SK-N-SH (cell line): ENCODE results near the gene COL5A2. TPM values are rescaled to one million over a fixed set of nuclear protein-coding genes. Genes with fewer than 3 reads are reported as not detected.

ENCODE experiments used
- CTCF ChIA-PET: fragments of 300-600, 350-600 bp; formaldehyde crosslinking; extraction: SDS; loops from one replicate; lab custom pipeline; 2021; lab: Yijun Ruan, JAX
- POLR2A ChIA-PET: fragments of 350-600 bp; sonication (Branson Sonifier 250); formaldehyde crosslinking; extraction: SDS; loops from one replicate; lab custom pipeline; 2020; ENCODE audit warnings: antibody characterized with exemption, inconsistent platforms; lab: Yijun Ruan, JAX
- DNase-seq: peaks from one replicate; pipeline ENCODE4 v3.0.0; 2012
- H2AFZ ChIP-seq: fragments of 200-600 bp; sonication (generic); 2 replicates; pipeline ENCODE4 v1.8.1; 2016; ENCODE audit warnings: antibody characterized with exemption, mild to moderate bottlenecking, low read depth
- H3F3A ChIP-seq: fragments of 200-600 bp; sonication (generic); replicated peaks from 2 replicates; pipeline ENCODE3; 2016; ENCODE audit warnings: antibody characterized with exemption, mild to moderate bottlenecking; ENCODE audit not compliant: insufficient read depth
- H3K27ac ChIP-seq, 2 experiments: fragments of 200-500 bp in 1 of 2; fragments of 200-600 bp in 1 of 2; sonication (Bioruptor generic) in 1 of 2; sonication (generic), shearing (Covaris generic) in 1 of 2; 2 replicates each; pipeline versions ENCODE4 v1.5.1 to v1.6.1; 2014 to 2016; ENCODE audit warnings: low read depth in 2 of 2, inconsistent platforms in 1 of 2, low read length in 1 of 2, mild to moderate bottlenecking in 1 of 2, mixed read lengths in 1 of 2
- H3K27me3 ChIP-seq: fragments of 200-600 bp; sonication (generic), shearing (Covaris generic); 2 replicates; pipeline ENCODE4 v1.6.1; 2016; ENCODE audit warnings: mixed run types; ENCODE audit not compliant: insufficient read depth
- H3K36me3 ChIP-seq, 2 experiments: fragments of 200-500 bp in 1 of 2; fragments of 200-600 bp in 1 of 2; sonication (Bioruptor generic) in 1 of 2; sonication (generic) in 1 of 2; replicated peaks in 1 of 2; 2 replicates each; pipeline versions ENCODE3 to v1.5.1; 2014 to 2016; ENCODE audit warnings: low read length in 1 of 2, mild to moderate bottlenecking in 1 of 2; ENCODE audit not compliant: insufficient read depth in 2 of 2, control insufficient read depth in 1 of 2
- H3K4me1 ChIP-seq, 2 experiments: fragments of 200-500 bp in 1 of 2; fragments of 200-600 bp in 1 of 2; sonication (Bioruptor generic) in 1 of 2; sonication (generic), shearing (Covaris generic) in 1 of 2; 2 replicates each; pipeline versions ENCODE4 v1.5.1 to v1.6.1; 2014 to 2016; ENCODE audit warnings: low read depth in 1 of 2, low read length in 1 of 2, mixed run types in 1 of 2; ENCODE audit not compliant: insufficient read depth in 2 of 2, control insufficient read depth in 1 of 2
- H3K4me2 ChIP-seq: fragments of 200-600 bp; sonication (generic), shearing (Covaris generic); 2 replicates; pipeline ENCODE4 v1.6.1; 2017; ENCODE audit warnings: mixed run types
- H3K4me3 ChIP-seq, 2 experiments: fragments of 200-500 bp in 1 of 2; fragments of 200-600 bp in 1 of 2; sonication (Bioruptor generic) in 1 of 2; sonication (generic), shearing (Covaris generic) in 1 of 2; 2 replicates each; pipeline versions ENCODE4 v1.5.1 to v1.8.1; 2014 to 2016; ENCODE audit warnings: low read depth in 2 of 2, inconsistent platforms in 1 of 2, low read length in 1 of 2, mild to moderate bottlenecking in 1 of 2, mixed read lengths in 1 of 2, moderate library complexity in 1 of 2
- H3K79me2 ChIP-seq: fragments of 200-600 bp; sonication (generic); 2 replicates; pipeline ENCODE4 v1.8.1; 2017; ENCODE audit warnings: mild to moderate bottlenecking; ENCODE audit not compliant: insufficient read depth
- H3K9ac ChIP-seq: fragments of 200-600 bp; sonication (generic); 2 replicates; pipeline ENCODE4 v1.6.1; 2017; ENCODE audit warnings: mixed run types
- H3K9me2 ChIP-seq: fragments of 200-600 bp; sonication (generic); 2 replicates; pipeline ENCODE4 v1.6.1; 2017; ENCODE audit warnings: mixed run types
- H3K9me3 ChIP-seq: fragments of 200-600 bp; sonication (generic); 2 replicates; pipeline ENCODE4 v1.6.1; 2017; ENCODE audit warnings: mixed run types, mild to moderate bottlenecking, moderate library complexity
- H4K20me1 ChIP-seq: fragments of 200-600 bp; sonication (generic); 2 replicates; pipeline ENCODE4 v1.6.1; 2017; ENCODE audit warnings: mild to moderate bottlenecking, mixed run types; ENCODE audit not compliant: insufficient read depth
- CHD2 ChIP-seq: fragments of 150-350 bp; IDR thresholded peaks from 2 replicates; pipeline ENCODE4 v1.6.1; 2018; ENCODE audit warnings: low read length; ENCODE audit not compliant: partially characterized antibody
- ELF1 ChIP-seq: IDR thresholded peaks from 2 replicates; pipeline ENCODE4 v1.4.0; 2012
- EP300 ChIP-seq, 2 experiments: IDR thresholded peaks; 2 replicates each; pipeline versions ENCODE4 v1.4.0 to v1.6.1; 2012; ENCODE audit warnings: borderline replicate concordance in 1 of 2, low read depth in 1 of 2, low read length in 1 of 2
- EZH2phosphoT487 ChIP-seq: fragments of 200-600 bp; sonication (generic); IDR thresholded peaks from 2 replicates; pipeline ENCODE4 v1.6.1; 2017; ENCODE audit warnings: low read depth, mixed run types, mild to moderate bottlenecking, antibody characterized with exemption, moderate library complexity, borderline replicate concordance
- FOSL2 ChIP-seq: IDR thresholded peaks from 2 replicates; pipeline ENCODE4 v1.4.0; 2012; ENCODE audit warnings: low read depth, mild to moderate bottlenecking, moderate library complexity, borderline replicate concordance
- FOXJ3 ChIP-seq: sonication (generic); formaldehyde crosslinking; IDR thresholded peaks from 2 replicates; pipeline ENCODE4 v1.5.1; 2020; ENCODE audit warnings: mild to moderate bottlenecking, missing genetic modification reagents
- FOXM1 ChIP-seq: IDR thresholded peaks from 2 replicates; pipeline ENCODE4 v1.4.0; 2012; ENCODE audit warnings: low read depth, mild to moderate bottlenecking
- GABPA ChIP-seq: IDR thresholded peaks from 2 replicates; pipeline ENCODE4 v1.4.0; 2012; ENCODE audit warnings: low read depth, mild to moderate bottlenecking
- JUND ChIP-seq: IDR thresholded peaks from 2 replicates; pipeline ENCODE4 v1.4.0; 2012
- MEF2A ChIP-seq: IDR thresholded peaks from 2 replicates; pipeline ENCODE4 v1.4.0; 2012; ENCODE audit warnings: low read depth, borderline replicate concordance
- NFIC ChIP-seq: IDR thresholded peaks from 2 replicates; pipeline ENCODE4 v1.4.0; 2012; ENCODE audit warnings: borderline replicate concordance
- NRF1 ChIP-seq: IDR thresholded peaks from 2 replicates; pipeline ENCODE4 v1.6.1; 2012; ENCODE audit warnings: low read depth, mild to moderate bottlenecking, low read length
- RCOR1 ChIP-seq: fragments of 150-350 bp; IDR thresholded peaks from 2 replicates; pipeline ENCODE4 v1.6.1; 2017; ENCODE audit warnings: antibody characterized with exemption, low read length
- RFX5 ChIP-seq: IDR thresholded peaks from 2 replicates; pipeline ENCODE4 v1.6.1; 2012; ENCODE audit warnings: mild to moderate bottlenecking, improper control_type of control experiment, low read length
- RXRA ChIP-seq: IDR thresholded peaks from 2 replicates; pipeline ENCODE4 v1.4.0; 2012; ENCODE audit warnings: low read depth, mild to moderate bottlenecking, borderline replicate concordance
- SIN3A ChIP-seq: IDR thresholded peaks from 2 replicates; pipeline ENCODE4 v1.6.1; 2012; ENCODE audit warnings: low read depth, mild to moderate bottlenecking, low read length, moderate library complexity, borderline replicate concordance
- TAF1 ChIP-seq: IDR thresholded peaks from 2 replicates; pipeline ENCODE4 v1.6.1; 2012; ENCODE audit warnings: low read depth, mild to moderate bottlenecking, low read length, moderate library complexity, borderline replicate concordance
- TCF12 ChIP-seq: IDR thresholded peaks from 2 replicates; pipeline ENCODE4 v1.4.0; 2012
- TEAD4 ChIP-seq: IDR thresholded peaks from 2 replicates; pipeline ENCODE4 v1.4.0; 2012; ENCODE audit warnings: mild to moderate bottlenecking, borderline replicate concordance; ENCODE audit not compliant: insufficient read depth
- WGBS: methylation state at CpG from one replicate; pipeline ENCODE4 v1.1.6; 2017; ENCODE audit warnings: low lambda C conversion rate; 5-methylcytosine and 5-hydroxymethylcytosine counted together
- polyA plus RNA-seq, 3 experiments: library from polyadenylated mRNA; depleted of rRNA; stranded (reverse); fragments of >200 nt; gene quantifications; 2 replicates each; pipeline ENCODE4 v1.2.3, GENCODE V29; 2012
- TF ChIP-seq, protein P1 (sequence below): fragments of 200-600 bp; sonication (generic); IDR thresholded peaks from 2 replicates; pipeline ENCODE4 v1.6.1; 2017; ENCODE audit warnings: antibody characterized with exemption, mild to moderate bottlenecking, moderate library complexity
- TF ChIP-seq, protein P2 (sequence below): fragments of 150-350 bp; IDR thresholded peaks from 2 replicates; pipeline ENCODE4 v1.6.1; 2016; ENCODE audit warnings: mild to moderate bottlenecking, low read depth, low read length
- TF ChIP-seq, protein P3 (sequence below): IDR thresholded peaks from 2 replicates; pipeline ENCODE4; 2012
- TF ChIP-seq, protein P4 (sequence below): fragments of 150-350 bp; IDR thresholded peaks from 2 replicates; pipeline ENCODE4 v1.6.1; 2017; ENCODE audit warnings: antibody characterized with exemption, low read length, low read depth, borderline replicate concordance
- TF ChIP-seq, protein P5 (sequence below): IDR thresholded peaks from 2 replicates; pipeline ENCODE4 v1.4.0; 2012; ENCODE audit warnings: low read depth

Gene COL5A2
- polyA plus RNA-seq, 1 of the 3 experiments (the other 2 are of a cell fraction), result 20.4 TPM

DNA sequence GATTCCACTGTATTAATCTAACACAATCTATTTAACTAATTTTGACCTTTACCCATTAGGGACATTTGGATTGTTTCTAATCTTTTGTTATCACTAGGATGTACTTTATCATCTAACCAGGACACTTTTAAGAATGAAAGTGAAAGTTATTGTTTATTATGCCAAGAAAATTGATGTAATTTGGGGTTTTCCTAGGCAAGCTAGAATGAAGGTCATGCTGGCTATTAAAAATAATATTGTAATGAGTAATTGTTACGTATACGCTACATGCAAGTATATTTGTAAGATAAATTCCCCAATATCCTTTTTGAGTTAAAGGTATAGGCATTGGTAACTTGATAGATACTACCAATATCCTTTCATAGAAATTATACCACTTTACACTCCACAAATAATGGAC lies 74.6 kb downstream of the COL5A2 start:
- POLR2A ChIA-PET, result no interaction called here
- peak overlapping the region in 1 of 2 experiments; percentile 22; a peak in 3 of 4 replicates for H3K27ac ChIP-seq

DNA sequence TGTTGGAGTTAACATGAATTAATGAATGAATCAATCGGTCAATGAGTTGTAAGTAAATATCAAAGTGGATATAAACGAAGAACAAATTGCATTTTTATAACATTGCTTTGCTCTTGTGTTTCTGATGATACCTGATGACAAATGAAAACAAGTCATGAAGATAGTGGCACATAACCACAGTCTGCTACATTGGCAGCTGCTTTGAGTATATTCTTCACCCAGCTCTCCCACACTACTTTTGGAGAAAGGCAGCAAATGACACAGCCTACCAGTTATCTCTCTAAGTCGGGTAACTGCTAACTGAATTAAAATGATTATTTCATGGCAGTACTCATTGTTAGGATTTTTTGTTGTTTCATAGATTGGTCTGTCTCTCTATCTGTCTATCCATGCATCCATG lies 76.8 kb downstream of the COL5A2 start:
- Histone ChIP-seq H3K27me3 (no peaks in the 10 kb centered on the region), H2AFZ (no peak overlapping the region), H3K27ac (peak overlapping the region in 1 of 2 experiments; percentile 12; a peak in 1 of 4 replicates), H3K36me3 (peaks cover 0 to 12% of the 10 kb centered on the region in 2 experiments), H3K79me2 (no peaks in the 10 kb centered on the region), H4K20me1 (no peaks in the 10 kb centered on the region), H3K4me3 (no peak overlapping the region), H3K4me2 (no peak overlapping the region), H3K9me2 (no peaks in the 10 kb centered on the region), H3K4me1 (peaks cover 0 to 11% of the 10 kb centered on the region in 2 experiments; a peak in 2 of 4 replicates), H3K9ac (no peak overlapping the region), H3F3A (peaks cover 27% of the 10 kb centered on the region), H3K9me3 (no peaks in the 10 kb centered on the region)
- CTCF ChIA-PET, result interaction anchor here (1.7 kb wide), 1 partner anchor 9 kb away, joined by 8 read pairs; no protein-coding TSS in a partner anchor
- WGBS, result 77% methylated on average over 3 of the region's 3 CpGs
- POLR2A ChIA-PET, result no interaction called here
- DNase-seq, result no peak
- TF ChIP-seq TCF12 (no peak), EZH2phosphoT487 (no peak), ELF1 (no peak), RCOR1 (no peak), JUND (no peak), NRF1 (no peak), RXRA (no peak), MEF2A (no peak), GABPA (no peak), NFIC (no peak), FOXJ3 (CRISPR knock-in tag) (no peak), EP300 (IDR thresholded peaks at IDR 0.05; ENCODE audit: borderline replicate concordance in 1 of 2, low read depth in 1 of 2, low read length in 1 of 2) (no peak), CHD2 (no peak), SIN3A (no peak)
- TF ChIP-seq, protein P1, sequence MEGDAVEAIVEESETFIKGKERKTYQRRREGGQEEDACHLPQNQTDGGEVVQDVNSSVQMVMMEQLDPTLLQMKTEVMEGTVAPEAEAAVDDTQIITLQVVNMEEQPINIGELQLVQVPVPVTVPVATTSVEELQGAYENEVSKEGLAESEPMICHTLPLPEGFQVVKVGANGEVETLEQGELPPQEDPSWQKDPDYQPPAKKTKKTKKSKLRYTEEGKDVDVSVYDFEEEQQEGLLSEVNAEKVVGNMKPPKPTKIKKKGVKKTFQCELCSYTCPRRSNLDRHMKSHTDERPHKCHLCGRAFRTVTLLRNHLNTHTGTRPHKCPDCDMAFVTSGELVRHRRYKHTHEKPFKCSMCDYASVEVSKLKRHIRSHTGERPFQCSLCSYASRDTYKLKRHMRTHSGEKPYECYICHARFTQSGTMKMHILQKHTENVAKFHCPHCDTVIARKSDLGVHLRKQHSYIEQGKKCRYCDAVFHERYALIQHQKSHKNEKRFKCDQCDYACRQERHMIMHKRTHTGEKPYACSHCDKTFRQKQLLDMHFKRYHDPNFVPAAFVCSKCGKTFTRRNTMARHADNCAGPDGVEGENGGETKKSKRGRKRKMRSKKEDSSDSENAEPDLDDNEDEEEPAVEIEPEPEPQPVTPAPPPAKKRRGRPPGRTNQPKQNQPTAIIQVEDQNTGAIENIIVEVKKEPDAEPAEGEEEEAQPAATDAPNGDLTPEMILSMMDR, result no peak
- TF ChIP-seq, protein P2, sequence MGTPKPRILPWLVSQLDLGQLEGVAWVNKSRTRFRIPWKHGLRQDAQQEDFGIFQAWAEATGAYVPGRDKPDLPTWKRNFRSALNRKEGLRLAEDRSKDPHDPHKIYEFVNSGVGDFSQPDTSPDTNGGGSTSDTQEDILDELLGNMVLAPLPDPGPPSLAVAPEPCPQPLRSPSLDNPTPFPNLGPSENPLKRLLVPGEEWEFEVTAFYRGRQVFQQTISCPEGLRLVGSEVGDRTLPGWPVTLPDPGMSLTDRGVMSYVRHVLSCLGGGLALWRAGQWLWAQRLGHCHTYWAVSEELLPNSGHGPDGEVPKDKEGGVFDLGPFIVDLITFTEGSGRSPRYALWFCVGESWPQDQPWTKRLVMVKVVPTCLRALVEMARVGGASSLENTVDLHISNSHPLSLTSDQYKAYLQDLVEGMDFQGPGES, result no peak
- TF ChIP-seq, protein P3, sequence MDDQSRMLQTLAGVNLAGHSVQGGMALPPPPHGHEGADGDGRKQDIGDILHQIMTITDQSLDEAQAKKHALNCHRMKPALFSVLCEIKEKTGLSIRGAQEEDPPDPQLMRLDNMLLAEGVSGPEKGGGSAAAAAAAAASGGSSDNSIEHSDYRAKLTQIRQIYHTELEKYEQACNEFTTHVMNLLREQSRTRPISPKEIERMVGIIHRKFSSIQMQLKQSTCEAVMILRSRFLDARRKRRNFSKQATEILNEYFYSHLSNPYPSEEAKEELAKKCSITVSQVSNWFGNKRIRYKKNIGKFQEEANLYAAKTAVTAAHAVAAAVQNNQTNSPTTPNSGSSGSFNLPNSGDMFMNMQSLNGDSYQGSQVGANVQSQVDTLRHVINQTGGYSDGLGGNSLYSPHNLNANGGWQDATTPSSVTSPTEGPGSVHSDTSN, result no peak

More for the DNA sequence above, 74.6 kb downstream of the COL5A2 start:
- H3K36me3 ChIP-seq, result peaks cover 2 to 29% of the 10 kb centered on the region in 2 experiments
- peaks cover 0 to 9% of the 10 kb centered on the region in 2 experiments; a peak in 2 of 4 replicates for H3K4me1 ChIP-seq
- no peaks in the 10 kb centered on the region for H3K27me3 ChIP-seq
- no peak for DNase-seq
- H3K9me2 ChIP-seq, result no peaks in the 10 kb centered on the region
- no peak overlapping the region for H3K4me3 ChIP-seq
- TF ChIP-seq TAF1, result no peak
- no peak for TF ChIP-seq NFIC
- TF ChIP-seq, protein P4, sequence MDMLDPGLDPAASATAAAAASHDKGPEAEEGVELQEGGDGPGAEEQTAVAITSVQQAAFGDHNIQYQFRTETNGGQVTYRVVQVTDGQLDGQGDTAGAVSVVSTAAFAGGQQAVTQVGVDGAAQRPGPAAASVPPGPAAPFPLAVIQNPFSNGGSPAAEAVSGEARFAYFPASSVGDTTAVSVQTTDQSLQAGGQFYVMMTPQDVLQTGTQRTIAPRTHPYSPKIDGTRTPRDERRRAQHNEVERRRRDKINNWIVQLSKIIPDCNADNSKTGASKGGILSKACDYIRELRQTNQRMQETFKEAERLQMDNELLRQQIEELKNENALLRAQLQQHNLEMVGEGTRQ, result no peak
- no peak for TF ChIP-seq MEF2A
- TF ChIP-seq, protein P5, sequence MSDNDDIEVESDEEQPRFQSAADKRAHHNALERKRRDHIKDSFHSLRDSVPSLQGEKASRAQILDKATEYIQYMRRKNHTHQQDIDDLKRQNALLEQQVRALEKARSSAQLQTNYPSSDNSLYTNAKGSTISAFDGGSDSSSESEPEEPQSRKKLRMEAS, result no peak
- no peak for TF ChIP-seq RFX5
- no peak for TF ChIP-seq CHD2
- TF ChIP-seq FOSL2, result no peak
- no peak for TF ChIP-seq FOXM1
- TF ChIP-seq TEAD4, result no peak
- no peaks in the 10 kb centered on the region for H4K20me1 ChIP-seq
- peak overlapping the region; percentile 74 for H2AFZ ChIP-seq
- H3K9ac ChIP-seq, result no peak overlapping the region
- H3K9me3 ChIP-seq, result no peaks in the 10 kb centered on the region; the same call in 1 of the 2 replicates
- no peaks in the 10 kb centered on the region for H3K79me2 ChIP-seq
- WGBS, result 28% methylated on average over 2 of the region's 2 CpGs
- peak overlapping the region; percentile 5; the same call in 1 of the 2 replicates for H3K4me2 ChIP-seq
- peaks cover 37% of the 10 kb centered on the region for H3F3A ChIP-seq
- CTCF ChIA-PET, result interaction anchor here (1.0 to 1.1 kb wide), 2 partner anchors 13 to 308 kb away, joined by 3 read pairs; no protein-coding TSS in a partner anchor
